HCT116 (cell line): ENCODE data around the gene UBA6. TPM values are rescaled to one million over a fixed set of nuclear protein-coding genes. Genes with fewer than 3 reads are reported as not detected.

Experiments
- ATAC-seq: fragments of 200-7000 bp; cut with Tn5 transposase; 2 replicates; pipeline ENCODE4 v1.9.1; 2020; ENCODE audit warnings: mild to moderate bottlenecking, moderate library complexity
- BruUV-seq: library from RNA; stranded (reverse); fragments of 400-500 nt; replicated peaks from 2 replicates; lab custom pipeline; 2021; lab: Mats Ljungman, UMichigan
- CTCF ChIA-PET: fragments of 300-600 bp; sonication (Branson Sonifier 250); formaldehyde crosslinking; loops from one replicate; lab custom pipeline; 2021; ENCODE audit warnings: antibody characterized with exemption; lab: Charles Lee
- POLR2A ChIA-PET: fragments of 300-600, 350-600 bp; sonication (Branson Sonifier 250); formaldehyde crosslinking; loops from one replicate; lab custom pipeline; 2021; ENCODE audit warnings: antibody characterized with exemption; lab: Charles Lee
- RAD21 ChIA-PET, 2 experiments: fragments of 300-600 bp; sonication (Branson Sonifier 250); formaldehyde crosslinking; loops; one replicate each; lab custom pipeline; 2023; ENCODE audit warnings: low total read pairs in 2 of 2; ENCODE audit not compliant: uncharacterized antibody in 2 of 2, unreplicated experiment in 2 of 2, low non-redundant PET in 1 of 2; lab: Charles Lee
- DNase-seq: peaks from one replicate; pipeline ENCODE4 v3.0.0-alpha.2; 2010; ENCODE audit warnings: low read depth, low spot score
- H2AFZ ChIP-seq: fragments of 200-600 bp; shearing (Covaris generic), sonication (generic); 2 replicates; pipeline ENCODE4 v1.6.1; 2017; ENCODE audit warnings: low read depth, mixed run types, mixed read lengths, antibody characterized with exemption, low read length; ENCODE audit not compliant: poor library complexity, severe bottlenecking
- H3K27ac ChIP-seq: 2 replicates; pipeline ENCODE4 v1.5.1; 2012; ENCODE audit warnings: low read depth, low read length
- H3K27me3 ChIP-seq: fragments of 200-600 bp; sonication (generic); 2 replicates; pipeline ENCODE4 v1.6.1; 2016; ENCODE audit warnings: mixed run types, low read length, mixed read lengths; ENCODE audit not compliant: insufficient read depth
- H3K36me3 ChIP-seq, 2 experiments: fragments of 200-500 bp in 1 of 2; fragments of 200-600 bp in 1 of 2; sonication (Bioruptor generic) in 1 of 2; sonication (generic) in 1 of 2; 2 replicates each; pipeline versions ENCODE4 v1.5.1 to v1.6.1; 2014 to 2016; ENCODE audit warnings: low read length in 2 of 2, inconsistent platforms in 1 of 2, mixed read lengths in 1 of 2, mixed run types in 1 of 2; ENCODE audit not compliant: insufficient read depth in 2 of 2, control insufficient read depth in 1 of 2
- H3K4me1 ChIP-seq, 2 experiments: fragments of 200-600 bp in 1 of 2; sonication (generic) in 1 of 2; 2 replicates each; pipeline versions ENCODE4 v1.5.1 to v1.6.1; 2012 to 2017; ENCODE audit warnings: low read length in 2 of 2, inconsistent platforms in 1 of 2, mild to moderate bottlenecking in 1 of 2, mixed read lengths in 1 of 2, mixed run types in 1 of 2, moderate library complexity in 1 of 2; ENCODE audit not compliant: insufficient read depth in 2 of 2, control insufficient read depth in 1 of 2
- H3K4me2 ChIP-seq: fragments of 200-600 bp; sonication (generic); 2 replicates; pipeline ENCODE4 v1.6.1; 2017; ENCODE audit warnings: mixed run types, low read length, mixed read lengths
- H3K4me3 ChIP-seq, 2 experiments: fragments of 200-600 bp in 1 of 2; sonication (generic) in 1 of 2; replicated peaks in 1 of 2; 2 replicates each; pipeline ENCODE4 v1.5.1; 2011 to 2016; ENCODE audit warnings: low read length in 2 of 2, control low read depth in 1 of 2, low read depth in 1 of 2, mild to moderate bottlenecking in 1 of 2, mixed read lengths in 1 of 2, mixed run types in 1 of 2
- H3K79me2 ChIP-seq: fragments of 200-600 bp; sonication (generic); 2 replicates; pipeline ENCODE4 v1.6.1; 2017; ENCODE audit warnings: mild to moderate bottlenecking, mixed run types, low read length, moderate library complexity, mixed read lengths; ENCODE audit not compliant: insufficient read depth
- H3K9ac ChIP-seq: fragments of 200-600 bp; sonication (generic); 2 replicates; pipeline ENCODE4 v1.6.1; 2016; ENCODE audit warnings: low read length, mixed read lengths
- H3K9me2 ChIP-seq: fragments of 200-600 bp; sonication (generic), shearing (Covaris generic); 2 replicates; pipeline ENCODE4 v1.6.1; 2017; ENCODE audit warnings: mixed run types, mild to moderate bottlenecking, moderate library complexity; ENCODE audit not compliant: insufficient read depth
- H3K9me3 ChIP-seq, 2 experiments: fragments of 200-500 bp in 1 of 2; fragments of 200-600 bp in 1 of 2; sonication (Bioruptor generic) in 1 of 2; sonication (generic) in 1 of 2; 2 replicates each; pipeline ENCODE4 v1.6.1; 2014 to 2017; ENCODE audit warnings: low read length in 2 of 2, mixed read lengths in 2 of 2, inconsistent platforms in 1 of 2, low read depth in 1 of 2, mild to moderate bottlenecking in 1 of 2, mixed run types in 1 of 2, moderate library complexity in 1 of 2; ENCODE audit not compliant: control insufficient read depth in 1 of 2, insufficient read depth in 1 of 2
- H4K20me1 ChIP-seq: fragments of 200-600 bp; sonication (generic), shearing (Covaris generic); 2 replicates; pipeline ENCODE4 v1.6.1; 2017; ENCODE audit warnings: mixed run types, mild to moderate bottlenecking, moderate library complexity; ENCODE audit not compliant: insufficient read depth
- CTCF ChIP-seq, 3 experiments: fragments of 200-600 bp in 1 of 3; sonication (generic) in 1 of 3; IDR thresholded peaks in 2 of 3; conservative IDR thresholded peaks in 1 of 3; 2 replicates each; pipeline ENCODE4 v1.5.1; 2012 to 2017; ENCODE audit warnings: low read depth in 2 of 3, low read length in 2 of 3, antibody characterized with exemption in 1 of 3, borderline replicate concordance in 1 of 3, control low read depth in 1 of 3, mild to moderate bottlenecking in 1 of 3, mixed read lengths in 1 of 3, mixed run types in 1 of 3, moderate library complexity in 1 of 3; ENCODE audit not compliant: insufficient read depth in 1 of 3
- POLR2AphosphoS5 ChIP-seq: IDR thresholded peaks from 2 replicates; pipeline ENCODE4 v1.6.1; 2011; ENCODE audit warnings: mild to moderate bottlenecking, low read depth, low read length, moderate library complexity
- REST ChIP-seq: IDR thresholded peaks from 2 replicates; pipeline ENCODE4 v1.6.1; 2012; ENCODE audit warnings: low read depth
- ZNF274 ChIP-seq: fragments of 200-500 bp; sonication (Bioruptor generic); IDR thresholded peaks from 2 replicates; pipeline ENCODE4 v1.6.1; 2014; ENCODE audit warnings: mild to moderate bottlenecking, low read depth, low read length, inconsistent platforms
- intact Hi-C: fragments of 100-400 bp; cut with micrococcal nuclease; formaldehyde crosslinking; loops from 2 replicates; pipeline ENCODE4 v1.10.0; 2022
- total RNA-seq: library from RNA; stranded (reverse); gene quantifications from one replicate; pipeline ENCODE4 v1.2.1, GENCODE V29; 2021; ENCODE audit not compliant: unreplicated experiment
- TF ChIP-seq, protein P1 (sequence below): IDR thresholded peaks from 2 replicates; pipeline ENCODE4 v1.6.1; 2012

Gene UBA6
- total RNA-seq, 1 experiment from 2014 or later: 98.9 TPM

GRCh38 chr4:67576059-67576466 is 124.9 kb downstream of the UBA6 start:
- POLR2A ChIA-PET: no interaction called here
- Histone ChIP-seq H2AFZ (no peak overlapping the region), H3K4me2 (no peak overlapping the region), H3K9me3 (no peaks in the 10 kb centered on the region), H3K27me3 (no peaks in the 10 kb centered on the region), H3K4me1 (no peaks in the 10 kb centered on the region), H3K36me3 (no peaks in the 10 kb centered on the region), H3K4me3 (no peak overlapping the region), H3K27ac (no peak overlapping the region), H3K9ac (no peak overlapping the region), H3K9me2 (no peaks in the 10 kb centered on the region), H4K20me1 (no peaks in the 10 kb centered on the region)
- no peak for DNase-seq
- RAD21 ChIA-PET: no interaction called here
- no peak for ATAC-seq
- BruUV-seq: no TSS peak
- CTCF ChIA-PET: no interaction called here
- no peak for TF ChIP-seq POLR2AphosphoS5
- TF ChIP-seq REST: no peak
- no peak for TF ChIP-seq CTCF (IDR thresholded peaks at IDR 0.05 in 2 of 3, conservative IDR thresholded peaks at IDR 0.05 in 1 of 3; ENCODE audit: borderline replicate concordance in 1 of 3, insufficient read depth in 1 of 3, low read depth in 2 of 3, low read length in 2 of 3)
- TF ChIP-seq, protein P1, sequence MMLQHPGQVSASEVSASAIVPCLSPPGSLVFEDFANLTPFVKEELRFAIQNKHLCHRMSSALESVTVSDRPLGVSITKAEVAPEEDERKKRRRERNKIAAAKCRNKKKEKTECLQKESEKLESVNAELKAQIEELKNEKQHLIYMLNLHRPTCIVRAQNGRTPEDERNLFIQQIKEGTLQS: no peak
- TF ChIP-seq ZNF274: no peak
- TF ChIP-seq, all 23 proteins: peak for 0
- H3K79me2 ChIP-seq: no peaks in the 10 kb centered on the region
- intact Hi-C loops: no loop called here
